H1 (cell line): ENCODE results near the gene ASF1B. TPM values are rescaled to one million over a fixed set of nuclear protein-coding genes. Genes with fewer than 3 reads are reported as not detected.

Experiments used
- CTCF ChIA-PET: fragments of 300-600 bp; sonication (Branson Sonifier 250); formaldehyde crosslinking; loops from one replicate; lab custom pipeline; 2021; ENCODE audit not compliant: partially characterized antibody; lab: Charles Lee
- POLR2A ChIA-PET: fragments of 300-600 bp; sonication (Branson Sonifier 250); formaldehyde crosslinking; loops from one replicate; lab custom pipeline; 2021; ENCODE audit warnings: inconsistent platforms; ENCODE audit not compliant: partially characterized antibody; lab: Charles Lee
- DNase-seq, 2 experiments: peaks; one replicate each; pipeline versions ENCODE4 v3.0.0 to v3.0.0-alpha.2; 2010 to 2022; ENCODE audit warnings: low spot score in 2 of 2, low read depth in 1 of 2, mixed read lengths in 1 of 2
- FAIRE-seq: peaks from 2 replicates; lab custom pipeline; 2011; peaks lifted over from hg19 to GRCh38; lab: Jason Lieb, UNC
- H2AFZ ChIP-seq: 2 replicates; pipeline ENCODE4 v1.8.1; 2012; ENCODE audit warnings: low read length, inconsistent platforms
- H2AK5ac ChIP-seq: 2 replicates; pipeline ENCODE4 v1.6.1; 2013; ENCODE audit warnings: low read depth, low read length
- H2BK120ac ChIP-seq: replicated peaks from 2 replicates; pipeline ENCODE3; 2013; ENCODE audit warnings: low read depth, low read length, inconsistent platforms
- H2BK12ac ChIP-seq: 2 replicates; pipeline ENCODE4 v1.6.1; 2013; ENCODE audit warnings: low read depth, low read length
- H2BK15ac ChIP-seq: 2 replicates; pipeline ENCODE4 v1.6.1; 2013; ENCODE audit warnings: low read length
- H2BK20ac ChIP-seq: 2 replicates; pipeline ENCODE4 v1.6.1; 2013; ENCODE audit warnings: low read length
- H2BK5ac ChIP-seq: 2 replicates; pipeline ENCODE4 v1.6.1; 2013; ENCODE audit warnings: low read depth, low read length
- H3K14ac ChIP-seq: 2 replicates; pipeline ENCODE4 v1.6.1; 2013; ENCODE audit warnings: inconsistent platforms; ENCODE audit not compliant: insufficient read length
- H3K18ac ChIP-seq: 2 replicates; pipeline ENCODE4 v1.6.1; 2013; ENCODE audit warnings: low read length; ENCODE audit errors: extremely low read depth
- H3K23ac ChIP-seq: 2 replicates; pipeline ENCODE4 v1.6.1; 2013; ENCODE audit warnings: inconsistent platforms; ENCODE audit not compliant: insufficient read length
- H3K23me2 ChIP-seq: 2 replicates; pipeline ENCODE4 v1.6.1; 2013; ENCODE audit warnings: low read depth, low read length
- H3K27ac ChIP-seq: 2 replicates; pipeline ENCODE4 v1.6.1; 2011; ENCODE audit warnings: low read depth, low read length, inconsistent platforms
- H3K27me3 ChIP-seq, 4 experiments: replicated peaks in 1 of 4; 1 replicate in 1 of 4; 2 replicates in 3 of 4; pipeline versions ENCODE4 v1.6.1 to v1.8.1; 2011 to 2013; ENCODE audit warnings: low read length in 3 of 4, mild to moderate bottlenecking in 3 of 4, inconsistent platforms in 2 of 4, mixed read lengths in 2 of 4, moderate library complexity in 1 of 4; ENCODE audit not compliant: control insufficient read depth in 3 of 4, insufficient read depth in 3 of 4; ENCODE audit errors: extremely low read depth in 1 of 4
- H3K36me3 ChIP-seq, 4 experiments: 2 replicates each; pipeline versions ENCODE4 v1.6.1 to v1.8.1; 2011 to 2013; ENCODE audit warnings: mild to moderate bottlenecking in 4 of 4, low read length in 3 of 4, moderate library complexity in 2 of 4, control low read depth in 1 of 4, inconsistent platforms in 1 of 4; ENCODE audit not compliant: insufficient read depth in 4 of 4, control insufficient read depth in 2 of 4
- H3K4ac ChIP-seq: replicated peaks from 2 replicates; pipeline ENCODE3; 2013; ENCODE audit warnings: low read length, low read depth, mixed read lengths, inconsistent platforms; ENCODE audit not compliant: insufficient read length
- H3K4me1 ChIP-seq, 4 experiments: replicated peaks in 1 of 4; 1 replicate in 1 of 4; 2 replicates in 3 of 4; pipeline versions ENCODE4 v1.6.1 to v1.8.1; 2011 to 2013; ENCODE audit warnings: low read length in 3 of 4, inconsistent platforms in 2 of 4, mixed read lengths in 1 of 4; ENCODE audit not compliant: insufficient read depth in 4 of 4, control insufficient read depth in 3 of 4
- H3K4me2 ChIP-seq, 2 experiments: 2 replicates each; pipeline versions ENCODE4 v1.6.1 to v1.8.1; 2011 to 2013; ENCODE audit warnings: low read depth in 2 of 2, low read length in 2 of 2, control low read depth in 1 of 2, inconsistent platforms in 1 of 2, mild to moderate bottlenecking in 1 of 2; ENCODE audit not compliant: insufficient read depth in 1 of 2
- H3K4me3 ChIP-seq, 4 experiments: fragments of 200-600, 300-600 bp in 1 of 4; sonication (generic), shearing (Covaris generic), sonication (Bioruptor Twin) in 1 of 4; 2 replicates each; pipeline versions ENCODE4 v1.5.1 to v1.8.1; 2011 to 2016; ENCODE audit warnings: low read length in 4 of 4, low read depth in 3 of 4, control low read depth in 2 of 4, inconsistent platforms in 2 of 4, mild to moderate bottlenecking in 2 of 4, mixed read lengths in 1 of 4, moderate library complexity in 1 of 4; ENCODE audit not compliant: insufficient read depth in 2 of 4; ENCODE audit errors: extremely low read depth in 1 of 4
- H3K56ac ChIP-seq: replicated peaks from 2 replicates; pipeline ENCODE3; 2013; ENCODE audit warnings: low read depth, mild to moderate bottlenecking, mixed read lengths, low read length, inconsistent platforms; ENCODE audit not compliant: insufficient read length
- H3K79me1 ChIP-seq: 2 replicates; pipeline ENCODE4 v1.6.1; 2013; ENCODE audit warnings: low read depth, low read length, control low read depth
- H3K79me2 ChIP-seq, 2 experiments: 2 replicates each; pipeline versions ENCODE4 v1.6.1 to v1.8.1; 2012 to 2013; ENCODE audit warnings: low read length in 2 of 2, mild to moderate bottlenecking in 2 of 2, inconsistent platforms in 1 of 2; ENCODE audit not compliant: insufficient read depth in 2 of 2, control insufficient read depth in 1 of 2
- H3K9ac ChIP-seq, 4 experiments: replicated peaks in 1 of 4; 1 replicate in 1 of 4; 2 replicates in 3 of 4; pipeline versions ENCODE4 v1.6.1 to v1.8.1; 2011 to 2013; ENCODE audit warnings: low read depth in 3 of 4, low read length in 3 of 4, control low read depth in 2 of 4, mild to moderate bottlenecking in 2 of 4, moderate library complexity in 2 of 4, inconsistent platforms in 1 of 4; ENCODE audit errors: extremely low read depth in 1 of 4
- H3K9me3 ChIP-seq, 2 experiments: 2 replicates each; pipeline versions ENCODE4 v1.6.1 to v1.8.1; 2012 to 2013; ENCODE audit warnings: mild to moderate bottlenecking in 2 of 2, moderate library complexity in 2 of 2, control low read depth in 1 of 2, inconsistent platforms in 1 of 2, low read depth in 1 of 2, low read length in 1 of 2, mixed read lengths in 1 of 2; ENCODE audit not compliant: insufficient read depth in 2 of 2
- H4K20me1 ChIP-seq, 2 experiments: replicated peaks in 1 of 2; 2 replicates each; pipeline versions ENCODE3 to v1.8.1; 2011 to 2013; ENCODE audit warnings: inconsistent platforms in 2 of 2, low read length in 2 of 2, mild to moderate bottlenecking in 1 of 2; ENCODE audit not compliant: insufficient read depth in 2 of 2, control insufficient read depth in 1 of 2
- H4K5ac ChIP-seq: 2 replicates; pipeline ENCODE4 v1.6.1; 2013; ENCODE audit warnings: low read length, low read depth, mixed read lengths, inconsistent platforms; ENCODE audit not compliant: insufficient read length
- H4K8ac ChIP-seq: 2 replicates; pipeline ENCODE4 v1.8.0; 2013; ENCODE audit warnings: mild to moderate bottlenecking, moderate library complexity, low read length, inconsistent platforms; ENCODE audit not compliant: insufficient read depth; ENCODE audit errors: extremely low read depth
- H4K91ac ChIP-seq: replicated peaks from 2 replicates; pipeline ENCODE3; 2013; ENCODE audit warnings: low read length, mixed read lengths, inconsistent platforms; ENCODE audit not compliant: insufficient read length
- ATF2 ChIP-seq: IDR thresholded peaks from 2 replicates; pipeline ENCODE4 v1.6.1; 2012; ENCODE audit warnings: low read length, inconsistent platforms
- CTCF ChIP-seq, 3 experiments: IDR thresholded peaks; 1 replicate in 2 of 3; 2 replicates in 1 of 3; pipeline versions ENCODE4 v1.5.1 to v1.6.1; 2011; ENCODE audit warnings: low read length in 3 of 3, mild to moderate bottlenecking in 3 of 3, inconsistent platforms in 2 of 3, low read depth in 1 of 3, moderate library complexity in 1 of 3; ENCODE audit not compliant: insufficient read depth in 1 of 3; ENCODE audit errors: control extremely low read depth in 1 of 3
- KDM1A ChIP-seq: fragments of 200-600, 300-600 bp; sonication (generic); IDR thresholded peaks from 2 replicates; pipeline ENCODE4 v1.7.1; 2016; ENCODE audit warnings: mild to moderate bottlenecking, low read length, borderline replicate concordance
- POLR2A ChIP-seq, 2 experiments: IDR thresholded peaks; 1 replicate in 1 of 2; 2 replicates in 1 of 2; pipeline ENCODE4 v1.6.1; 2011; ENCODE audit warnings: low read depth in 2 of 2, low read length in 2 of 2, mild to moderate bottlenecking in 2 of 2; ENCODE audit errors: control extremely low read depth in 1 of 2
- POLR2AphosphoS5 ChIP-seq: IDR thresholded peaks from 2 replicates; pipeline ENCODE4 v1.6.1; 2011; ENCODE audit warnings: low read depth, low read length
- RAD21 ChIP-seq, 2 experiments: IDR thresholded peaks in 1 of 2; conservative IDR thresholded peaks in 1 of 2; 2 replicates each; pipeline ENCODE4 v1.6.1; 2011; ENCODE audit warnings: low read depth in 2 of 2, low read length in 2 of 2, improper control_type of control experiment in 1 of 2, inconsistent platforms in 1 of 2, mild to moderate bottlenecking in 1 of 2, moderate library complexity in 1 of 2
- WGBS, 2 experiments: shearing (Covaris generic) in 1 of 2; methylation state at CpG; one replicate each; pipeline versions ENCODE4 v1.1.6 to v1.1.7; 2013 to 2015; ENCODE audit warnings: low lambda C conversion rate in 2 of 2, mixed read lengths in 2 of 2, inconsistent platforms in 1 of 2, low coverage in 1 of 2, missing lambda C conversion rate in 1 of 2; ENCODE audit not compliant: insufficient replicate concordance in 2 of 2, insufficient coverage in 1 of 2, insufficient read length in 1 of 2; ENCODE audit errors: extremely low coverage in 1 of 2, missing lambda C conversion rate in 1 of 2; 5-methylcytosine and 5-hydroxymethylcytosine counted together
- polyA plus RNA-seq, 7 experiments: library from polyadenylated mRNA; depleted of rRNA in 3 of 7; stranded (reverse) in 5 of 7; unstranded in 2 of 7; fragments of >200 nt in 5 of 7; fragments of 200-250 nt in 2 of 7; gene quantifications; 1 replicate in 5 of 7; 2 replicates in 1 of 7; 4 replicates in 1 of 7; pipeline versions ENCODE4 v1.2.1 to v1.2.3, GENCODE V29; 2011 to 2013; ENCODE audit warnings: missing spikeins in 2 of 7, mixed read lengths in 2 of 7
- total RNA-seq: library from RNA; stranded (reverse); fragmentation: NEBNext Ultra II Directional; extraction: Animal tissue kit (Norgen Biotek cat#: 25700); gene quantifications from 2 replicates; pipeline ENCODE4 v1.2.1, GENCODE V29; 2021

ASF1B gene
- total and polyA plus RNA-seq, 2 of the 8 experiments (the other 6 are each of a cell fraction or from before 2014, with no cell fraction given): 32.6 to 59.2 TPM

DNA sequence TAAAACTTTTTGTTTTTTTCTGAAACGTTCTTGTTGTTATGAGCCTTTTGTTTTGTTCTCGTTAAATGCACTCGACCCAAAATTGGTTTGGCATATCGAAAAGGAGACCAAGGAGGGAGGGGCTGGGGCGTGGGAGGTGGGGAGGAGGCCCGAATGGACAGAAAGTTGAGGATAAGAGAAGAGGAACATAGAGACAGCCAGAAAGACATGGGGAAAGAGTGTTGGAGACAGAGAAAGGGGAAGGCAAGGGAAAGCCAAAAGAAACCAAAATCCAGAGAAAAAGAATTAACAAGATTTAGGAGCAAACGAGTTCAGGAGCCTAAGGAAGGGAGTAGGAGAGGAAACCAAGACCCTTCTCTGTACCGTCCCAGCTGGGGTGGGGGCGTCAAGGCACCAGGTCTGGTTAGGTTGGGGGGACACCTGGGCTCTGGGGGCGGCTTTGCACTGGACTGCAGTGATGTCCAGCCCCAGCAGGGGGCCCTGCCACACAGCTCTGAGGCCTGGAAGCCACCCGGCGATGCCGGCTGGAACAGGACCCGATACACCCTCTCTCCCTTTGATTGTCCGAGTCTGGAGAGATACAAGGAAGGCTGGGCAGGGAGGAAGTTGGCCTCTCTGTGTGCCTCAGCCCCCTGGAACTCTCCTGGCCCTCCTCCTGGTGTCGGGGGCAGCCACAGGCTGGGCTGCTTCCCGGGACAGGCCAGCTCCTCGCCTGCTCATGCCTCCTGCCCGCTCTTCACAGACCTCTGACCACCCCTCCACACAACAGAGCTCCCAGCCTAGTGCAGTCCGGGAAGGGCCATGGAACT lies 11.6 kb upstream of the ASF1B start:
- CTCF ChIA-PET: interaction anchor here (0.7 to 4.9 kb wide), 18 partner anchors 8 to 320 kb away, joined by 3 to 24 read pairs (median 4); partner anchors contain the start of gene ASF1B
- Histone ChIP-seq H2BK15ac (no peak overlapping the region), H3K4me1 (peaks cover 0 to 21% (median 15%) of the 10 kb centered on the region in 4 experiments; a peak in 6 of 7 replicates), H4K20me1 (peaks cover 5 to 11% of the 10 kb centered on the region in 2 experiments), H2BK20ac (no peak overlapping the region), H3K23ac (no peak overlapping the region), H3K23me2 (no peaks in the 10 kb centered on the region), H3K79me2 (no peaks in the 10 kb centered on the region), H2AK5ac (no peak overlapping the region), H3K56ac (no peak overlapping the region), H4K5ac (no peak overlapping the region), H3K79me1 (no peaks in the 10 kb centered on the region; the same call in 1 of the 2 replicates), H3K4me2 (no peak overlapping the region), H3K14ac (no peak overlapping the region), H3K36me3 (peaks cover 5 to 16% (median 14%) of the 10 kb centered on the region in 4 experiments; a peak in 6 of 8 replicates), H3K27me3 (no peaks in the 10 kb centered on the region; a peak in 1 of 7 replicates), H3K27ac (0 out of 2 replicates have a peak overlapping the region, but pooled peaks have one; percentile 1), H4K8ac (no peak overlapping the region), H3K18ac (no peak overlapping the region), H3K9ac (no peak overlapping the region), H4K91ac (no peak overlapping the region), H3K4me3 (no peak overlapping the region), H3K9me3 (no peaks in the 10 kb centered on the region), H2BK5ac (peak overlapping the region; percentile 8; the same call in 1 of the 2 replicates), H2BK120ac (no peak overlapping the region), H2AFZ (no peak overlapping the region), H2BK12ac (0 out of 2 replicates have a peak overlapping the region, but pooled peaks have one; percentile 1), H3K4ac (no peak overlapping the region)
- POLR2A ChIA-PET: interaction anchor here (0.6 to 3.2 kb wide), 6 partner anchors 12 to 201 kb away, joined by 3 to 25 read pairs (median 4); partner anchors contain the start of gene ASF1B
- TF ChIP-seq CTCF (IDR thresholded peaks at IDR 0.05; ENCODE audit: control extremely low read depth in 1 of 3, insufficient read depth in 1 of 3, low read depth in 1 of 3, low read length in 3 of 3): peak; percentile 43 to 52 (median 47); a peak in 3 of 4 replicates
- no peak for TF ChIP-seq KDM1A
- TF ChIP-seq RAD21 (IDR thresholded peaks at IDR 0.05 in 1 of 2, conservative IDR thresholded peaks at IDR 0.05 in 1 of 2; ENCODE audit: low read depth in 2 of 2, low read length in 2 of 2): peak; percentile 44 to 56
- peak in 1 of 2 experiments; percentile 68; a peak in 1 of 3 replicates for TF ChIP-seq POLR2A (IDR thresholded peaks at IDR 0.05; ENCODE audit: control extremely low read depth in 1 of 2, low read depth in 2 of 2, low read length in 2 of 2)
- TF ChIP-seq ATF2: no peak
- TF ChIP-seq POLR2AphosphoS5: peak; percentile 49; the same call in 1 of the 2 replicates
- DNase-seq: peak in 1 of 2 experiments; percentile 73
- 81% methylated on average over 14 of the region's 20 CpGs; no CpG with 5 or more reads in 1 of the 2 experiments for WGBS, 2 experiments
- no peak for FAIRE-seq
